Measurements from ENCODE around the gene MTX3.

MTX3 gene, protein sequence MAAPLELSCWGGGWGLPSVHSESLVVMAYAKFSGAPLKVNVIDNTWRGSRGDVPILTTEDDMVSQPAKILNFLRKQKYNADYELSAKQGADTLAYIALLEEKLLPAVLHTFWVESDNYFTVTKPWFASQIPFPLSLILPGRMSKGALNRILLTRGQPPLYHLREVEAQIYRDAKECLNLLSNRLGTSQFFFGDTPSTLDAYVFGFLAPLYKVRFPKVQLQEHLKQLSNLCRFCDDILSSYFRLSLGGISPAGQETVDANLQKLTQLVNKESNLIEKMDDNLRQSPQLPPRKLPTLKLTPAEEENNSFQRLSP

DNA sequence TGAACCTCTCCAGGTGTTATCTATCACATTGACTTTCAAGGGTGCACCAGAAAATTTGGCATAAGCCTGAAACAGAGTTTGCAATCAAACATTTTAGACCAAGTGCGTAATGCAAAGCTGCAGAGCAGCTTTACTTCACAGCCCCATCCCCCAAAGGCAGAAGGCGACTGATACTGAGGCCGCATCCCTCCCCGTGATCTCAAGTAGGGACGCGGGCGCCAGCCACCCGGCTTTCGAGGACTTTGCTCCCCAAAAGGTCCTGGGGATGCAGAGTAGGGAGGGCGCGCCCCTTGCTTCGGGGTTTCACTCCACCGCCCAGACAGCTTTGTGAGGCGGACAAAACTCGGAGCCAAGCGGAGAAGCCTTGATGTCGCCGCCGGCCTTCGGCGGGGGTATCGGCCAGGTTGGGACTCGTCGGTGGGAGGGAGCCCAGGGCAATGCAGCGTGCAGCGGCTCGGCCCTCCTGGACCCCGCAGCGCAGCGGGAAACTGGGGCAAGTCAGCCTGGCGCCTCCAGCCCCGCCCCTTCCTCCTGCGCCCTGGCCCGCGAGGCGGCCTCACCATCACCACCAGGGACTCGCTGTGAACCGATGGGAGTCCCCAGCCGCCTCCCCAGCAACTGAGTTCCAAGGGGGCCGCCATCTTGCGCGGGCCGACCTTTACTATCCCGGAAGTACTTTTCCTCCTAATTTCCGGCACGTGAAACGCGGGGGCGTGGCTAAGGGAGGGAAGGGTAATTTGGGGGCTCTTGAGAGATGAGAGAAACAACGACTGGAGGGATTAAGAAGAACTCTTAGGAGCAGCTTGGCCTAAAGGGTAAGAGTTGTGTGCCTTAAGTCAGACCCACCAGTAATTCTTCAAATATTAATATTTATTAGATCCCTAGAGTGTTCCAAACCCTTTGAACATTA, at the start of gene MTX3:
Gene MTX3 (minus strand): TSS at position 665 of the 910 bp plus-strand sequence. CDS start 24 bp downstream, at position 641.
- in situ Hi-C loops (cut with MboI; ENCODE audit: low sequenced_read_pairs): no loop called here

- in situ Hi-C loops (cut with MboI; ENCODE audit: low sequenced_read_pairs): no loop called here
Observed at GRCh38 chr5:80039650-80040049, 48.6 kb upstream of the MTX3 start.

- in situ Hi-C loops (cut with MboI; ENCODE audit: low sequenced_read_pairs): no loop called here
Observed at GRCh38 chr5:80037366-80037765, 46.3 kb upstream of the MTX3 start.

GRCh38 chr5:80036615-80037014, 45.6 kb upstream of the MTX3 start:
- in situ Hi-C loops (cut with MboI; ENCODE audit: low sequenced_read_pairs): no loop called here

GRCh38 chr5:80035839-80036238, 44.8 kb upstream of the MTX3 start:
- in situ Hi-C loops (cut with MboI; ENCODE audit: low sequenced_read_pairs): no loop called here

- in situ Hi-C loops (cut with MboI; ENCODE audit: low sequenced_read_pairs): no loop called here
Observed at GRCh38 chr5:80034962-80035821, 44.1 kb upstream of the MTX3 start, which contains the start of gene THBS4. Gene THBS4 (plus strand): TSS chr5:80035348. CDS start chr5:80035538, 190 bp downstream.

DNA sequence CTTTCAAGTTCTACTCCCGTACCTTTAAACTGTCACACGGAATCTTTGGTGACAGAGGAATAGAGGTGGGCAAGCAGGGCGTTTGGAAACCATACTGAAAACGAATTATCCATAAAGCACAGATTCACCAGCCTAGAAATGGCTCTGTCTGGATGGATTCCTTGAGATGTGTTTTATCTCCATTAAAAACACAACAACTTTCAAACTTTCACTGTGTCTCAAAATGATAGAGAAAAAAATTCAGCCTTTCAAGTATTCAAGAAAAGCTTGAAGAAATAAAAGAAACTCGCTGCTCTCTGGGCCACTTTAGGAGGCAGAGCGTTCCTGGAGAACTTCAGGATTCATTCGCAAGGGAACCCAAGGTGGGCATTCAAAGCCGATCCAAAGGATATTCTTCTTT, 43.5 kb upstream of the MTX3 start:
- in situ Hi-C loops (cut with MboI; ENCODE audit: low sequenced_read_pairs): no loop called here

GRCh38 chr5:80033513-80033912, 42.5 kb upstream of the MTX3 start:
- in situ Hi-C loops (cut with MboI; ENCODE audit: low sequenced_read_pairs): no loop called here

- in situ Hi-C loops (cut with MboI; ENCODE audit: low sequenced_read_pairs): no loop called here
Observed at GRCh38 chr5:80031109-80031508, 40.0 kb upstream of the MTX3 start.

- in situ Hi-C loops (cut with MboI; ENCODE audit: low sequenced_read_pairs): no loop called here
Observed at GRCh38 chr5:80026841-80027240, 35.8 kb upstream of the MTX3 start.

DNA sequence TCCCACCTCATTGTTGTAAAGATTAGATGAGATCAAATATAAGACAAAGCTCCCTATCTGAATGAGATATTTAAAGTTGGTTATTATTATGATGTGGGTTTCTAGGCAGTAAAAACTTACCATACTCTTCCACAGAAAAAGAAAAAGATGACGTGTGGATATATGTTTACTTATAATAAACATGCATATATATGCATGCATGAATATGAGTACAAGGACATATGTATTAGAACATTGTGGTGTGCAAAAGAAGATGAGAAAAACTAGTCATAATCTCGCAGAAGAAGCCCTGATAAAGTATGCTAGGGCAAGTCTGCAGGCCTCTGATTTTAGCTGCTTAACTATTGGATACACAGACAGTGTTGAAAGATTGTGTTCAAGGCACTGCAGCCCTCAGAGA, 34.0 kb upstream of the MTX3 start:
- in situ Hi-C loops (cut with MboI; ENCODE audit: low sequenced_read_pairs): no loop called here

GRCh38 chr5:80010754-80011392, 19.8 kb upstream of the MTX3 start:
- in situ Hi-C loops (cut with MboI; ENCODE audit: low sequenced_read_pairs): no loop called here

DNA sequence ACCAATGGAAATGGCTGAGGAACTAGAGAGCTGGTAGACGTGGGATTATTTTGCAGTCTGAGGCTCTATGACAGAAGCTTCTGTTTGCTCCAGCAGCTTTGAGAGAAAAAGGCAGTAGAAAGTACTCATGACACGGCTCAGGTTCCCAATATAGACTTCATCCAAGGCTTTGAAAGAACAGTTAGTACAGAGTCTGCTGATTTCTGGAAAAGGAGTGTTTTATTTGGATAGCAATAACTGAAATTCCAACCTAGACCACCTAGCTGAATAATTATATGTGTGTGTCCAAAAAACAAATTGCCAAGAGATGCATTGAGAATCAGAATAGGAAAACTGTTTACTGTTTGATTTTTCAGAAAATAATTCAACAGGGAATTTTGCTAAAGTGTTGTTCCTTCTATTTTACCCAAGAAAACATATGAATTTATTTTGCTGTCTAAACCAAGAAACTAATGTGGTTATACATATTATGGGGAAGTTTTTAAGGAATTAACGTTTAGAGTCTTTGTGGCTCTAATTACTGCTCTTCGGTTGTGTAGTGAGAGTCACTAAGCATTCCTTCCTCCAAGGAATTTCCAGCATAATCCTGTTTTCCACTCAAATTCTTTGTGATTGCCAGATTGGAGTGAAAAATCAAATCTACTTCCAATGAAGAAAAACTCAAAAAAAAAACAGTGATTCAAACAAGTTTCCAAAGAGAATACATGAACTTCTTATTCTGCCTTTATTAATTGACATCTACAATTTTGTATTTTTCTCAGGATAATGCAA, 18.1 kb upstream of the MTX3 start:
- in situ Hi-C loops (cut with MboI; ENCODE audit: low sequenced_read_pairs): no loop called here

GRCh38 chr5:80002677-80003076, 11.6 kb upstream of the MTX3 start:
- in situ Hi-C loops (cut with MboI; ENCODE audit: low sequenced_read_pairs): no loop called here

- in situ Hi-C loops (cut with MboI; ENCODE audit: low sequenced_read_pairs): no loop called here
Observed at GRCh38 chr5:79999722-80000121, 8.7 kb upstream of the MTX3 start.

DNA sequence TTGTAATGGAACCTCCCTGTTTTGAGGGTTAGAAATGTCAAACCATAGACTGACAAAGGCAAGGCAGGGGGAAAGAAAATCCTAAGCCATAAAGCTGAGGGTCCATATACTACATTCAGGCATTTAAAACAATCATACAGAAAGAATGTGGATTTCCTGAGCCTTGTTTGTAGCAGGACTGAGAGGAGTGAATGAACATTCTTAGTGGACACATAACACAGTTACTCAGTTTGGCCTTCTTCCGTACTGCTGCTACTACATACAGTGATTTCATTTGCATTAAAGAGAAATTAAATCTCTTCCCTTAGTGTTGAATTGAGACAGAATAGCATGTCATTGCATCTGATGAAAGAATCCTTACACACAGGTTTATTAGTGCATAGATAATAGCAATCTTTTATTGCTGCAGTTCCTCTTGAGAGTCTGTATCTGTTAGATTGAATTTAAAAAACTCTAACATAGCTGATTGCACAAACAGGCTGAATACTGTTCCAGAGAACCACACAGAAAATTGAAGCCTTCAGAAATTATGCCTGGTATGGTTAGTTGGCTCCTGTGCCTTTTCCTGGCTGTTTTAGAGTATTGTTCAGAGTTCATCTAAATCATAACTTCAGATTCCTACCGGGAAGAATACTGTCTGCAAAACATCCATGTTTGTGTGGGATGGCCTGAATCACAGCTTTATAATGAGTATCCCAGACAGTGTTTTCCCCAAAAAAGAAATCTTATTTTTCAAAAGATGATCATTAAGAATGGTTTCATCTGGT, 2.0 kb upstream of the MTX3 start:
- in situ Hi-C loops (cut with MboI; ENCODE audit: low sequenced_read_pairs): no loop called here

GRCh38 chr5:79990205-79990597, 861 bp downstream of the MTX3 start:
- in situ Hi-C loops (cut with MboI; ENCODE audit: low sequenced_read_pairs): no loop called here

DNA sequence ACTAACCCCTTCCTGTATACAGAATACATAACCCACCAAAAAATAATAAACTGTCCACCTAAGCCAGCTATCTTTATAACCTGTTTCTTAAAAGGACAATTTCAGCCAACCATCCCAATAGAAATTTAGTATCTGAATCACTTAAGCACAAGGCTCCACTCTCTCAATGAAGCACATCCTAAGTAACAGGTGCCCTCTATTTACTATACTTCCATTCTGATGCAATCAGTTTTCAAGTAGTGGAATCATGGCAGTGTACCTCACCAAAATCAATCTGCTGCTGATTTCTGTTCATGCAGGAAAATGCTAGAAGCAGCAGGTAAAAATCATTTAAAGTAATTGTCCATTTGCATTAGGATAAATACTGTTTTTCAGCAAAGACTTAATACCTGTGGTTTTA, 4.8 kb downstream of the MTX3 start:
- in situ Hi-C loops (cut with MboI; ENCODE audit: low sequenced_read_pairs): no loop called here

GRCh38 chr5:79985288-79985687, 5.8 kb downstream of the MTX3 start:
- in situ Hi-C loops (cut with MboI; ENCODE audit: low sequenced_read_pairs): no loop called here

Data from hTERT RPE-1 (cell line).